B cell (primary cell): ENCODE results near the gene AMFR. TPM values are rescaled to one million over a fixed set of nuclear protein-coding genes. Genes with fewer than 3 reads are reported as not detected.

Experiments
- ATAC-seq: fragments of 200-7000 bp; cut with Tn5 transposase; one replicate; pipeline ENCODE4 v1.10.0; 2021; ENCODE audit warnings: low read depth, mild to moderate bottlenecking, moderate number of reproducible peaks, moderate library complexity
- CTCF ChIA-PET: fragments of 350-600 bp; sonication (Branson Sonifier 250); formaldehyde crosslinking; loops from one replicate; lab custom pipeline; 2021; ENCODE audit warnings: antibody characterized with exemption, inconsistent platforms; lab: Charles Lee
- POLR2A ChIA-PET: fragments of 350-600 bp; sonication (Branson Sonifier 250); formaldehyde crosslinking; loops from one replicate; lab custom pipeline; 2021; ENCODE audit warnings: antibody characterized with exemption; lab: Charles Lee
- DNase-seq: peaks from one replicate; pipeline ENCODE4 v3.0.0; 2013
- H2AFZ ChIP-seq: 2 replicates; pipeline ENCODE4 v1.6.1; 2012; ENCODE audit warnings: mild to moderate bottlenecking, low read depth, low read length; ENCODE audit not compliant: insufficient read depth, poor library complexity, severe bottlenecking
- H3K27ac ChIP-seq, 2 donors: 1 replicate in 1 of 2; 2 replicates in 1 of 2; pipeline ENCODE4 v1.5.1; 2012 to 2013; ENCODE audit warnings: low read length in 2 of 2, mild to moderate bottlenecking in 2 of 2, moderate library complexity in 1 of 2
- H3K27me3 ChIP-seq, 4 experiments: fragments of 200-600 bp in 1 of 4; sonication (generic) in 1 of 4; replicated peaks in 1 of 4; 1 replicate in 2 of 4; 2 replicates in 2 of 4; pipeline versions ENCODE4 v1.6.1 to v1.7.0; 2013 to 2016; ENCODE audit warnings: low read length in 3 of 4, mild to moderate bottlenecking in 2 of 4, mixed read lengths in 1 of 4, moderate library complexity in 1 of 4; ENCODE audit not compliant: insufficient read depth in 4 of 4, control insufficient read depth in 3 of 4; ENCODE audit errors: control extremely low read depth in 1 of 4
- H3K36me3 ChIP-seq, 2 experiments: replicated peaks in 1 of 2; 1 replicate in 1 of 2; 2 replicates in 1 of 2; pipeline versions ENCODE4 v1.6.1 to v1.7.1; 2013; ENCODE audit warnings: low read length in 1 of 2; ENCODE audit not compliant: insufficient read depth in 2 of 2, control insufficient read depth in 1 of 2; ENCODE audit errors: control extremely low read depth in 1 of 2, extremely low read depth in 1 of 2
- H3K4me1 ChIP-seq, 2 donors: fragments of 200-600 bp in 1 of 2; sonication (generic) in 1 of 2; 1 replicate in 1 of 2; 2 replicates in 1 of 2; pipeline versions ENCODE4 v1.5.1 to v1.6.1; 2013 to 2017; ENCODE audit warnings: low read length in 2 of 2; ENCODE audit not compliant: control insufficient read depth in 2 of 2, insufficient read depth in 2 of 2
- H3K4me2 ChIP-seq: replicated peaks from 2 replicates; pipeline ENCODE3; 2012; ENCODE audit warnings: mild to moderate bottlenecking, low read depth, low read length; ENCODE audit not compliant: poor library complexity, severe bottlenecking
- H3K4me3 ChIP-seq, 5 experiments: fragments of 200-600 bp in 1 of 5; sonication (generic) in 1 of 5; 1 replicate in 3 of 5; 2 replicates in 2 of 5; pipeline versions ENCODE4 v1.5.1 to v1.7.0; 2011 to 2016; ENCODE audit warnings: low read length in 4 of 5, mild to moderate bottlenecking in 4 of 5, low read depth in 2 of 5, control low read depth in 1 of 5, moderate library complexity in 1 of 5; ENCODE audit not compliant: insufficient read depth in 1 of 5; ENCODE audit errors: control extremely low read depth in 1 of 5, extremely low read depth in 1 of 5
- H3K79me2 ChIP-seq: fragments of 200-600 bp; sonication (generic); one replicate; pipeline ENCODE4 v1.6.0; 2016; ENCODE audit warnings: low read length; ENCODE audit not compliant: control insufficient read depth, insufficient read depth
- H3K9ac ChIP-seq: fragments of 200-600 bp; sonication (generic); 2 replicates; pipeline ENCODE4 v1.6.1; 2017; ENCODE audit warnings: mild to moderate bottlenecking, low read length, moderate library complexity
- H3K9me3 ChIP-seq, 3 donors: one replicate each; pipeline versions ENCODE4 v1.6.1 to v1.7.1; 2013; ENCODE audit warnings: low read length in 2 of 3; ENCODE audit not compliant: control insufficient read depth in 2 of 3, insufficient read depth in 1 of 3; ENCODE audit errors: control extremely low read depth in 1 of 3
- H4K20me1 ChIP-seq: 2 replicates; pipeline ENCODE4 v1.6.0; 2012; ENCODE audit warnings: mild to moderate bottlenecking, low read length; ENCODE audit not compliant: insufficient read depth, control insufficient read depth, poor library complexity, severe bottlenecking
- H3K27ac Mint-ChIP-seq: one replicate; pipeline ENCODE4 v1.8.0; 2021; ENCODE audit warnings: mixed read lengths
- H3K27me3 Mint-ChIP-seq: one replicate; pipeline ENCODE4 v1.8.0; 2021; ENCODE audit warnings: mixed read lengths
- H3K4me1 Mint-ChIP-seq: one replicate; pipeline ENCODE4 v1.8.0; 2021; ENCODE audit warnings: mixed read lengths
- H3K4me3 Mint-ChIP-seq: one replicate; pipeline ENCODE4 v1.8.0; 2021; ENCODE audit warnings: mixed read lengths
- H3K9me3 Mint-ChIP-seq: one replicate; pipeline ENCODE4 v1.8.0; 2022; ENCODE audit warnings: mixed read lengths; ENCODE audit not compliant: insufficient read depth
- CTCF ChIP-seq: fragments of 200-600 bp; IDR thresholded peaks from one replicate; pipeline ENCODE4 v1.8.0; 2022; ENCODE audit warnings: antibody characterized with exemption, mild to moderate bottlenecking
- EZH2 ChIP-seq: IDR thresholded peaks from 2 replicates; pipeline ENCODE4 v1.6.1; 2012; ENCODE audit warnings: borderline replicate concordance, low read depth, mild to moderate bottlenecking, moderate library complexity, low read length; ENCODE audit not compliant: insufficient read depth, poor library complexity, severe bottlenecking
- WGBS: methylation state at CpG from one replicate; pipeline ENCODE4 v1.1.5; 2013; ENCODE audit warnings: missing lambda C conversion rate; ENCODE audit not compliant: insufficient coverage; 5-methylcytosine and 5-hydroxymethylcytosine counted together
- intact Hi-C: fragments of 100-400 bp; cut with micrococcal nuclease; formaldehyde crosslinking; loops from one replicate; pipeline ENCODE4 v1.10.0; 2022
- polyA plus RNA-seq: library from polyadenylated mRNA; depleted of rRNA; stranded (reverse); fragments of >200 nt; gene quantifications from 2 replicates; pipeline ENCODE4 v1.2.3, GENCODE V29; 2012
- total RNA-seq, 2 donors: library from RNA; stranded (reverse); fragments of 120-200 nt in 1 of 2; gene quantifications; 1 replicate in 1 of 2; 2 replicates in 1 of 2; pipeline versions ENCODE4 v1.2.3 to v1.2.4, GENCODE V29; 2013 to 2022

The AMFR gene
- total and polyA plus RNA-seq, 2 donors (not counting 1 experiment from before 2014, with no cell fraction given): 118 to 225 TPM

- H3K4me1 ChIP-seq: peaks cover 15 to 33% of the 10 kb centered on the region in 2 donors
- no peak overlapping the region for H3K4me2 ChIP-seq
- peaks cover 96% of the 10 kb centered on the region for H3K79me2 ChIP-seq
- H3K4me1 Mint-ChIP-seq: peaks cover 36% of the 10 kb centered on the region
- DNase-seq (no peak), ATAC-seq (no peak)
- H3K27ac Mint-ChIP-seq: no peak overlapping the region
- H3K9me3 ChIP-seq: no peaks in the 10 kb centered on the region
- H3K9ac ChIP-seq: no peak overlapping the region
- H4K20me1 ChIP-seq: peaks cover 56% of the 10 kb centered on the region
- ChIA-PET POLR2A (no interaction called here), CTCF (no interaction called here)
- H3K27ac ChIP-seq: no peak overlapping the region
- no peak overlapping the region for H3K4me3 Mint-ChIP-seq
- no peak overlapping the region for H2AFZ ChIP-seq
- H3K27me3 Mint-ChIP-seq: no peaks in the 10 kb centered on the region
- no peaks in the 10 kb centered on the region for H3K27me3 ChIP-seq
- H3K9me3 Mint-ChIP-seq: no peaks in the 10 kb centered on the region
- TF ChIP-seq EZH2: no peak
- no peak for TF ChIP-seq CTCF
- WGBS: no CpG with 5 or more reads among the region's 5 CpGs
- intact Hi-C loops: no loop called here
- no peak overlapping the region for H3K4me3 ChIP-seq
- H3K36me3 ChIP-seq: peaks cover 15 to 36% of the 10 kb centered on the region in 2 experiments
Measured at GRCh38 chr16:56414366-56414765, 11.0 kb downstream of the AMFR start.

GRCh38 chr16:56413381-56413780, 12.0 kb downstream of the AMFR start:
- CTCF ChIA-PET: interaction anchor here (1.1 kb wide), 1 partner anchor 9 kb away, joined by 3 read pairs; no protein-coding TSS in a partner anchor

More at GRCh38 chr16:56413381-56413780, 12.0 kb downstream of the AMFR start:
- H3K9me3 Mint-ChIP-seq: no peaks in the 10 kb centered on the region
- WGBS: 80% methylated on average over 3 of the region's 5 CpGs
- peaks cover 32% of the 10 kb centered on the region for H3K4me1 Mint-ChIP-seq
- Histone ChIP-seq H3K36me3 (peaks cover 21 to 46% of the 10 kb centered on the region in 2 experiments), H3K27me3 (no peaks in the 10 kb centered on the region), H3K4me2 (no peak overlapping the region), H3K79me2 (peaks cover 96% of the 10 kb centered on the region), H3K9me3 (no peaks in the 10 kb centered on the region), H3K4me1 (peaks cover 13 to 26% of the 10 kb centered on the region in 2 donors), H3K27ac (no peak overlapping the region), H4K20me1 (peaks cover 59% of the 10 kb centered on the region), H3K4me3 (no peak overlapping the region), H3K9ac (no peak overlapping the region), H2AFZ (no peak overlapping the region)
- TF ChIP-seq EZH2 (no peak), CTCF (no peak)
- POLR2A ChIA-PET: no interaction called here
- H3K27me3 Mint-ChIP-seq: no peaks in the 10 kb centered on the region
- no peak overlapping the region for H3K27ac Mint-ChIP-seq
- no peak for DNase-seq
- H3K4me3 Mint-ChIP-seq: no peak overlapping the region
- ATAC-seq: no peak
- intact Hi-C loops: loop anchor here (1.0 kb wide), 1 partner anchor 12 kb away; the partner anchor contains the start of gene AMFR
